ENCODE measurements around the gene DNAI2. TPM values are rescaled to one million over a fixed set of nuclear protein-coding genes. Genes with fewer than 3 reads are reported as not detected.
A peak's percentile ranks its signal among the peaks of the same experiment; 100 is the strongest.

Gene DNAI2
- total RNA-seq, 4 donors from 2014 or later, result 0.13 TPM; not detected in 3

GRCh38 chr17:74354561-74354960, 80.5 kb downstream of the DNAI2 start:
- H3K4me1 ChIP-seq, result peaks cover 18 to 33% of the 10 kb centered on the region in 2 donors
- 88 to 90% methylated on average over 10 of the region's 10 CpGs for WGBS, 2 donors
- no peak for DNase-seq
- H3K4me3 ChIP-seq (replicated peaks in 1 of 3), result no peak overlapping the region
- H3K27ac ChIP-seq, result no peak overlapping the region
- H3K9me3 ChIP-seq, result no peaks in the 10 kb centered on the region
- no peaks in the 10 kb centered on the region for H3K36me3 ChIP-seq
- no peaks in the 10 kb centered on the region for H3K27me3 ChIP-seq
- intact Hi-C loops (cut with DNase I), result no loop called here
- TF ChIP-seq CTCF (IDR thresholded peaks at IDR 0.05), result no peak
- no peak for TF ChIP-seq POLR2A (IDR thresholded peaks at IDR 0.05)

- WGBS, 2 donors, result 85 to 94% methylated on average over 8 of the region's 8 CpGs
- Histone ChIP-seq H3K9me3 (no peaks in the 10 kb centered on the region), H3K4me1 (peaks cover 18 to 33% of the 10 kb centered on the region in 2 donors), H3K27me3 (no peaks in the 10 kb centered on the region), H3K36me3 (no peaks in the 10 kb centered on the region), H3K27ac (no peak overlapping the region), H3K4me3 (replicated peaks in 1 of 3) (no peak overlapping the region)
- no peak for TF ChIP-seq CTCF (IDR thresholded peaks at IDR 0.05)
- TF ChIP-seq POLR2A (IDR thresholded peaks at IDR 0.05), result no peak
- DNase-seq, result no peak
- intact Hi-C loops (cut with DNase I), result no loop called here
These were observed 81.0 kb downstream of the DNAI2 start for GRCh38 chr17:74355065-74355464.

GRCh38 chr17:74356646-74357465, 82.8 kb downstream of the DNAI2 start:
- Histone ChIP-seq H3K4me3 (replicated peaks in 1 of 3) (peak overlapping the region in 1 of 3 donors; percentile 14), H3K27me3 (no peaks in the 10 kb centered on the region), H3K4me1 (peaks cover 26 to 44% of the 10 kb centered on the region in 2 donors), H3K9me3 (no peaks in the 10 kb centered on the region), H3K36me3 (no peaks in the 10 kb centered on the region), H3K27ac (no peak overlapping the region)
- WGBS, 2 donors, result 37% methylated on average over 34 of the region's 105 CpGs; no CpG with 5 or more reads in 1 of the 2 donors
- intact Hi-C loops (cut with DNase I), result no loop called here
- peak; percentile 46 to 52 for DNase-seq
- TF ChIP-seq CTCF (IDR thresholded peaks at IDR 0.05) (no peak), POLR2A (IDR thresholded peaks at IDR 0.05) (no peak)

GRCh38 chr17:74357466-74357809, 83.4 kb downstream of the DNAI2 start:
- TF ChIP-seq CTCF (IDR thresholded peaks at IDR 0.05) (no peak), POLR2A (IDR thresholded peaks at IDR 0.05) (no peak)
- Histone ChIP-seq H3K36me3 (no peaks in the 10 kb centered on the region), H3K9me3 (no peaks in the 10 kb centered on the region), H3K27me3 (no peaks in the 10 kb centered on the region), H3K4me1 (peaks cover 32 to 50% of the 10 kb centered on the region in 2 donors), H3K27ac (no peak overlapping the region), H3K4me3 (replicated peaks in 1 of 3) (no peak overlapping the region)
- intact Hi-C loops (cut with DNase I), result no loop called here
- DNase-seq, result no peak
- WGBS, 2 donors, result 44 to 84% methylated on average over 11 to 20 of the region's 32 CpGs

GRCh38 chr17:74358697-74359096, 84.7 kb downstream of the DNAI2 start:
- H3K4me3 ChIP-seq (replicated peaks in 1 of 3), result no peak overlapping the region
- no peaks in the 10 kb centered on the region for H3K9me3 ChIP-seq
- H3K27me3 ChIP-seq, result no peaks in the 10 kb centered on the region
- peaks cover 26 to 43% of the 10 kb centered on the region in 2 donors for H3K4me1 ChIP-seq
- H3K27ac ChIP-seq, result no peak overlapping the region
- no peak for DNase-seq
- intact Hi-C loops (cut with DNase I), result no loop called here
- WGBS, 2 donors, result 88 to 94% methylated on average over 9 of the region's 9 CpGs
- no peak for TF ChIP-seq POLR2A (IDR thresholded peaks at IDR 0.05)
- no peak for TF ChIP-seq CTCF (IDR thresholded peaks at IDR 0.05)
- H3K36me3 ChIP-seq, result no peaks in the 10 kb centered on the region

Measured in thyroid gland (tissue), 4 donors.